ENCODE results near the gene DSCAM.
"Not testable (repeated sequence)": the region's sequence is repeated elsewhere in the genome, so short reads cannot be mapped to it uniquely, and the experiment has no call there.

Gene DSCAM

DNA sequence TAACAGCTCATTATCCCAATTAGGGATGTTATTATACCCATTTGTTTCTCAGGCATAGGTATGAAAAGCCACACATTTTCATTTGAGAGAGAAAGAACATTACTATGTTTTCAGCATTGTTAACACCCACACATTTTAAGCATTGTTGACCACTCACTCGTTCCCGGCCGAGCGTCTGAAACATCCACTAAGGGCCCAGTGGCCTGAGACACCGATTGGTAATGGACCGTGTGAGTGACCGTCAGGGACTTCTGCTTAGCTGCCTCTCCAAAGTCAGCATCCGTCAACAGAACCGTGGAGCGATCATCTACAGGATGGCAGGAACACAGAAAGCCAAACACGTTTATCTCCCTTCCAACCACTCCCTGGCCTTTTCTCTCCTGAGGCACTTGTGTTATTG, 795.2 kb downstream of the DSCAM start:
- DNase-seq (ENCODE audit: low read depth in 2 of 2) = no peak

DNA sequence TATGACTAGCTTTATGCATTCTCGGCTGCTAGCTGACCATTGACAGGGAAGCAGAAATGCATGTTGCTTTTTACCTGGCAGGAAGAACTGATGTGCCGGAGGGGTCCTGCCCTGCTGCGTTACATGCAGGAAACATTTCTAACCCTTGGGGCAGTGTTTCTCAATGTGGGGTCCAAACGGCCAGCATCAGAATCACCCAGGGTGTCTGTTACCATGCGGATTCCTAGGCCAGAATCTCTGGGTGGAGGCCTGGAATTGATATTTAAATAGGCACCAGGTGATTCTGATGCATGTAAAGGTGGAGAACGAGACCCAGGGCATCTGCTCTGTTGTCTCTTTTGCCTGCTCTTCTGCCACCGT, 797.0 kb downstream of the DSCAM start:
- DNase-seq (ENCODE audit: low read depth in 2 of 2) = no peak

DNA sequence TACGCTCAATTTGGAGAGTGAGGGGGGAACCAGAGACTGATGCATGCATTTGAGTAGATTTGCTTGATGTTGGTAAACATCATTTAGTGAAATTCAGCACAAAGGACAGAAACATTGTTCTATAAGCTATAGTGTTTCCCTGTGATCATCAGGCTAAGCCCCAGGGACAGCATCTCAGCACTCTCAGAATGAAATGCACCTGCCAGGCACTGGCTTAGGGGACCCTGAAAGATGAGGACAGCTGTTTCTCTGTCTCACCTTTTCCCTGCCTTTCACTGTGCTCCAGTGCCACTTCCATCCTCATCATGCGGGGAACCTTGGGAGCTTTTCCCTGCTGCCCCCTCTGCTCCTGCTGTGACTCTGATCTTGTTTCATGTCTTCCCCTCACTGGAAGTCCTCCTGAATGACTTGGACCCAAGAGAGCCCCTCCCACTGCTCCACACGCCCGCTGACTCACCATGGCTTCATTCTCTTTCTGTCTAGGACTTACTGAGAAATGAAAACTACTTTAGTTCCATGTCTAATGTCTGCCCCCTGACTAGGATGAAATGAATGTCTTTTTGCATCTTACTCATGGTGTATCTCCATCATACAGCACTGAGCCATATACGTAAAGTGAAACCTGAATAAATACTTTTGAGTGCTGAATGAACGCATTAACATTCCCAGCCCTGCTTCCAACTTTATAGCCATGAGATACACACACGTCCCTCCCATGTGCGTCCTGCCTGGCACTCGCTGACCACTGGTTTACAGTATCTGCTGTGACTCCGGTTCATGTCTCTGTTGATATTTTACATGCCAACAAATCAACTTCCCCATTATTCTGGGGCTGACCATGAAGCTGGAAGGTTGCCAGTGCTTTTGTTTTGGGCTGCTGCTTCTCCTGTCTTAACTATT, 797.7 kb downstream of the DSCAM start:
- DNase-seq (ENCODE audit: low read depth in 2 of 2) = no peak

DNA sequence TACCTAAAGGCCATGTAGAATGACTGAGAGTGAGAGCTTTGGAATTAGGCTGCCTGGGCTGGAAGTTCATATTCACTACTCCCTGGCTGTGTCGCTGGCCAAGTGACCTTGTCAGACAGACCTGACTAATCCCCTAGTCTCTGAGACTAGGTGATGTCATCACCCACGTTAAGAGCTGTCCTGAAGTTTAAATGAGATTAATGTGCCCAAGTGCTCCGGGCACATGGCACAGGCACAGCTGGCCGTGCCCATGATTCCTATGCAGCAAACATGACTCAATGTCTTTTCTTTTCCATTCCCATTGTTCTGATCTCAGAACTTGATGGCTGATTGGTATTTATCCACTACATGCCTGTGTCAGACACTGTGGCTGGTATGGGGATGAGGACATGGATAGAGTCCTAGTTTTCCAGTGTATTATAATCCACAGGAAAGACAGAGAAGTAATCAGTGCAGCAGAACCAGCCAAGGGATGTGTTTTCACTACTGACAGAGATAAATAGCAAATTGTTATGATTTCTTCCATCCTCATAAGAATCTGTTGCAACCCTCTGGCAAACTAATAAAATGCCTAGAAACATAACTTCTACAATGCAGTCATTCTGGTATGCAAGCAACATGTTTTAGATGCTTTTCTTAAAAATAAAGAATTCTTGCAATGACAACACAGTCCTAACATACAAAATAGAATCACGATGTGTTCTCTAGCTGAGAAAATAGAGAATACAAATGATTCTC, 798.8 kb downstream of the DSCAM start:
- no peak for DNase-seq (ENCODE audit: low read depth in 2 of 2)

DNA sequence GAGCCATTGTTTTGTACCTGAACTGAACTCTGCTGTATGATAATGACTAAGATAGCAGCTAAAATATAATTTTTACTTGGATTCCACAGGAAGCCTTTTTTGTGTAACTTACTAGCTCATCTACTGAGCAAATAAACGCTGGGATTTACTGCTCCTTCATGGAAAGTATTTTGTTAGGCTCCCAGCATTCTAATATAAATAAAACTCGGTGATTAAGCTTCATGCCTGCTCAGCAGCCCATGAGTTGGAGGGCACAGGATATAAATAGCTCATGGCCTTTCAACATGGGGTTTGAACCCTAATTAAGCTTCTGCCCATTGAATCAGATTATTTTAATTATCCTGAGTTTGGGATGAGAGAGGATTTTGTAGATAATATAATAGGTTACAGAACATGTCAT, 799.7 kb downstream of the DSCAM start:
- DNase-seq (ENCODE audit: low read depth in 2 of 2) = no peak

DNA sequence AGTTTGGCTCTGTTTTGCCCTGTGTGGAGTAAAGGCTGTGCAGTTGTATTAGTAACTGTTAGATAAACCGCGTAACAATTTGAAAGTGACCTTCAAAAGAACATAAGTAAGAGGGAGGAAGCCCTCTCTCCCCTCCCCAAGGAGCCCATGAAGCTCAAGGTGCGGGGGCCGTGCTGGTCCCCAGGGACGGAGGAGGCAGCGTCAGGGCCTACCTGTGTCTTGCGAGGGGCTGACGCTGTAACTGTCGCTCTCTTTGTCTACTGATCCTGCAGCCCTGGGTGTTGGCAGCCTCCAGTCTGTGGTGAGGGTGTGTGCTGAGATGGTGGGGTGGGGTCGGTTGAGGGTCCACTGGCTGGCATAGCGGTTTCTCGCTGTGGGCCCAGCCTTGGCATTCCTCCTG, 803.1 kb downstream of the DSCAM start:
- DNase-seq (ENCODE audit: low read depth in 2 of 2) = no peak

DNA sequence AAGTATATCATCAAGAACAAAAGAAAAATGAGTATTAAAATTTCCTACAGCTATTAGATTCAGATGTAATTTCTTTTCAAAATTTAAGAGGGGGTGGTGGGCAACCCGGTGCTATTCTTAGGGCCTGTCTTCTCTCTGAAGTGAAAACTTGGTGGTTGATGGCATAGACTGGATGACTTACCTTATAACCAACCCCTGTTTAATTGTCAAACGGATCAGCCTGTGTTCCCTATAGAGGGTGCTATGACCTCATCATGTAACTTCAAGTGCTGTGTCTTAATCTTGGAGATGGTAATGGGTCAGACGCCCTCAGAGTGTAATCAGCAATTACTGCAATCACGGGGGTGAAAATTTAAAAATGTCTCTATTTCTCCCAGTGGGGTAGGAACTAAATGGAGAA, 803.5 kb downstream of the DSCAM start:
- no peak for DNase-seq (ENCODE audit: low read depth in 2 of 2)

DNA sequence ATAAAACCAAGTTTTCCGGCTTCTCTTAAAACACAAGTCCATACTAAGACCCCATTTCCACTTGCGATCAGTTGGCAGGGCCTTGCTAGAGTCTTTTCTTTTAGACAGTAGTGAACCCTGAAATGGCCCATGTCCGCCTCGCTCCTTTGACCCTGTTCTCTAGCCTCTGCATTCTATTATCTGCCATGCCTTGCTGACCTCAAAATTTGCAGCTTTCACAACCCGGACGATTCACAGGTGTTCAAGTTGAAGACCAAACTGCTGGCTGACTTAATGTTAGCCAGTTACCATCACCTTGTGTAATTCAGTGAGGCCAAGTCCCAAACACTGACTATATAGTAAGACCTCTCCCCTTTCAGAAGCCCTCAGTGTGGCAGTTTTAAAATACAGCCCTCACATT, 805.5 kb downstream of the DSCAM start:
- no peak for DNase-seq (ENCODE audit: low read depth in 2 of 2)

DNA sequence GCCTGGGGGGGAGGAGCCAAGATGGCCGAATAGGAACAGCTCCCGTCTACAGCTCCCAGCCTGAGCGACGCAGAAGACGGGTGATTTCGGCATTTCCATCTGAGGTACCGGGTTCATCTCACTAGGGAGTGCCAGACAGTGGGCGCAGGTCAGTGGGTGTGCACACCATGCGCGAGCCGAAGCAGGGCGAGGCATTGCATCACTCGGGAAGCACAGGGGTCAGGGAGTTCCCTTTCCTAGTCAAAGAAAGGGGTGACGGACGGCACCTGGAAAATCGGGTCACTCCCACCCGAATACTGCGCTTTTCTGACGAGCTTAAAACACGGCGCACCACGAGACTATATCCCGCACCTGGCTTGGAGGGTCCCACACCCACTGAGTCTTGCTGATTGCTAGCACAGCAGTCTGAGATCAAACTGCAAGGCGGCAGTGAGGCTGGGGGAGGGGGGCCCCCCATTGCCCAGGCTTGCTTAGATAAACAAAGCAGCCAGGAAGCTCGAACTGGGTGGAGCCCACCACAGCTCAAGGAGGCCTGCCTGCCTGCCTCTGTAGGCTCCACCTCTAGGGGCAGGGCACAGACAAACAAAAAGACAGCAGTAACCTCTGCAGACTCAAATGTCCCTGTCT, 813.7 kb downstream of the DSCAM start:
- not testable (repeated sequence) for DNase-seq (ENCODE audit: low read depth in 2 of 2)

DNA sequence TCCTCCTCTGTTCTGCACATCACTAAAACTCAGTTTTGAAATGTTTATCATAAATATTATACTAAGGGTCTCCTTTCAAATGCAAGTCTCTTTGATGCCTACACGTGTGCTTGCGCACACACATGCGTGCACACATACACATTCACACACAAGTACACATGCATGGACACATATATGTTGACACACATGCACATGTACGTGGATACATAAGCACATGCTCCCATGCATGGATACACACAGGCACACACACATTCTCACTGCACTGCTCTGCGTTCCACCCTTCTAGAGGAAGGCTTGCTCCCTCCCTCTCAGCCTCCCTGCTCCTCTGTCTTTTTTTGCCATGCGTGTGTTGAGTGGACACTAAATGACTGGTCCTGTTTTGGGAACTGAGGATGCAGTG, 817.1 kb downstream of the DSCAM start:
- DNase-seq (ENCODE audit: low read depth in 2 of 2) = no peak

DNA sequence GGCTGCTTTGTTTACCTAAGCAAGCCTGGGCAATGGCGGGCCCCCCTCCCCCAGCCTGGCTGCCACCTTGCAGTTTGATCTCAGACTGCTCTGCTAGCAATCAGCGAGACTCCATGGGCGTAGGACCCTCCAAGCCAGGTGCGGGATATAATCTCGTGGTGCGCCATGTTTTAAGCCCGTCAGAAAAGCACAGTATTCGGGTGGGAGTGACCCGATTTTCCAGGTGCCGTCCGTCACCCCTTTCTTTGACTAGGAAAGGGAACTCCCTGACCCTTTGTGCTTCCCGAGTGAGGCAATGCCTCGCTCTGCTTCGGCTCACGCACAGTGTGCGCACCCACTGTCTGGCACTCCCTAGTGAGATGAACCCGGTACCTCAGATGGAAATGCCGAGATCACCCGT, 818.6 kb downstream of the DSCAM start:
- not testable (repeated sequence) for DNase-seq (ENCODE audit: low read depth in 2 of 2)

DNA sequence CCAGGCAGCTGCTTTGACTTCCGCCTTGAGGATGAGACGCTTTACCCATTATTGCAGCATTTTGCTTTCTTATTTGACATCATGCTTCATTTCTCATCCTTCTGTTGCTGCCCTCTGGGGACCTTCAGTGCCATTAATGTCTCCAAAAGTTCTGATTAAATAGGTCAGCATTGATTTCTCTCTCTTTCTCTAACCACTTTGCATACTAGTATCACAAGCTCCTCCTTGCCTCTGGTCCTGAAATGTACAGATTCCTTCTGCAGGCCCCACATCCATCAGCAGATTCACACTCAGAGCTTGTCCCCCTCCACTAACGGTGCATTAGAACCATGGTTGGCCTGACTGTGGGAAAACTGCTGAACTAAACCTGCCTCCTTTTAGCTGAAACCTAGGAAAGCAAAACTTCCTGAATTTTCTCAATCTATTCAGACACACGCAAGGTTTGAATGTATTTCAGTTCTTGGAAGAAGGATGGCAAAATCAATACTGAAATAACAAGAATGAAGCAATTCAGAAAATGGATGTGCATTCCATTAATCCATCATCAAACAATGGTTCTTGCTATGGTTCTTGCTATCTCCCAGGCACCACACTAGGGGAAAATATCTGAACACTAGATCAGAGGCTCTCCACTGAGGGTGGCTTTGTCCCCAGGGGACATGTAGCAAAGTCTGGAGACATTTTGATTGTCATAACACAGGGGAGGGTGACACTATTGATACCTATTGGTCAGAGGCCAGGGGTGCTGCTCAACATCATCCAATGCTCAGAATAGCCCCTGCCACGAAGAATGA, 825.2 kb downstream of the DSCAM start:
- DNase-seq (ENCODE audit: low read depth in 2 of 2) = no peak

DNA sequence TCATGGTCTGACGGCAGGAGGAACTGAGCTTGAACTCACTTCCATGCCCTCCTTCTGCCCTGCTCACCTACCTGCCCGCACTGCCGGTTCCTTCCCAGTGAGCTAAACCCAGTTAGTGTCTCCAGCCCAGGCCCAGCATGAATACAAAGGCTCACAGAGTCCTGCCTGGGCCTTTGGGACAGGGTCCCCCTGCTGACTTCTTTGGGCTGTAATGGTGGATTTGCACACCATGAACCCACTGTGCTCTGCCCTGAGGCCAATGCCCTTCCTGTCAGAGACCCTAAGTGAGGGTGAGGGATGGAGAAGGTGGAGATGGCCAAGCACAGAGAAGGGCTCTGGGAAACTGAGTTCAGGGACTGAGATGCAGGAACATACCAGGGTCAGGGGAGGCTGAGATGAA, 826.3 kb downstream of the DSCAM start:
- DNase-seq (ENCODE audit: low read depth in 2 of 2) = no peak

DNA sequence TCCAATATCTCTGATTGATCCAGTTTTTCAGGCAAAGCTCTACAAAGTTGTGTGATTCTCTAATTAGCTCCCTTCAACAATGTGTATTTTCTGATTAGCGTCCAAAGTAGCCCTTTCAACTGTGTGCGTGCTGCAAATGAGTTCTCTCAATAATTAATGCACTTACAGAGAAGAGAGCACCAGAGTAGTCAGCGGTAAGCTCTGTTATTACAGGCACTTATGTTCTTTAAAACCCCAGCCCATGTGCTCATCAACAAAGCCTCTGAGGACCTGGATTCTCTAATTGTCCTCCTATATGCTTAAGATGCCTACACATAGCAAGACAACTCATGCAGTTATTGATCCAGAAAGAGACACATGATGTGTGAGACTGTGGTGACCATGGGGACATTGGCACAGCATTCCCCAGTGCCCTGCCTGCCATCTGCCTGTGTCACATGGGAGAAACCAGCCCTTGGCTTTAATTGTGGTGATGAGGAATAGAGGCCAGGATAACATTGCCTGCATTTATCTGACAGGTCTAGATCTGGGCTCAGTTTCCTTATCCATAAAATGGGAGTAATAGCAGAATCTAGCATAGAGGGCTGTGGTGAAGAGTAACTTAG, 828.0 kb downstream of the DSCAM start:
- DNase-seq (ENCODE audit: low read depth in 2 of 2) = no peak

DNA sequence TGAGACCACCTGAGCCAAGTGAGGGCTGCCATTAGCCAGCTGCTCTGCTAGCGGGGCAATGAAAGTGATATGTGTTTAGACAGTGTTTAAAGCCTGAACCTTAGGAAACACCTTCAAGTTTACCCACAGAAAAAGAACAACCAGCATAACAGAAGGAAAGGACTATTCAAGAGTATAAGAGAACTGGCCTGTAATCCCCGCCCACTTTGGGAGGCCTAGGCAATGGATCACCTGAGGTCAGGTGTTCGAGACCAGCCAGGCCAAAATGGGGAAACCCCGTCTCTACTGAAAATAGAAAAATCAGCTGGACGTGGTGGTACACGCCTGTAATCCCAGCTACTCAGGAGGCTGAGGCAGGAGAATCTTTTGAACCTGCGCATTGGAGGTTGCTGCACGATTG, 830.3 kb downstream of the DSCAM start:
- no peak for DNase-seq (ENCODE audit: low read depth in 2 of 2)

DNA sequence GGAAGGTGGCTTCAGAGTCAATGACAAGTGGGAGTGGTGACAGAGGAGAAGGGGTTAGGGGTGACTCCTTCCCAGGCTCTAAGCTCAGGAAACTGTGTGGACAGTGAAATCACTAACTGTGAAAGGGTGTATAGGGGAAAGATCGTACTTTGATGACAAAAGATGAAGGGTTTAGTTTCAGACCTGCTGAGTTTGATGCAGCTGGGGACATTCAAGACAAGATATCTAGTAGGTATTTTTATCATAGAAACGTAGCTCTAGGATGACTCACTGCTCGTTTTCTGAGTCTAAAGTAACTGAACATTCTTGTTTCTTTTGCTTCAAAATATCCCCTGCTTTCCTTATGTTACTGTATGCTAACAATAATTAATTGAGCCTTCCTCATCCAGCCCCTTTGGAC, 830.7 kb downstream of the DSCAM start:
- no peak for DNase-seq (ENCODE audit: low read depth in 2 of 2)

DNA sequence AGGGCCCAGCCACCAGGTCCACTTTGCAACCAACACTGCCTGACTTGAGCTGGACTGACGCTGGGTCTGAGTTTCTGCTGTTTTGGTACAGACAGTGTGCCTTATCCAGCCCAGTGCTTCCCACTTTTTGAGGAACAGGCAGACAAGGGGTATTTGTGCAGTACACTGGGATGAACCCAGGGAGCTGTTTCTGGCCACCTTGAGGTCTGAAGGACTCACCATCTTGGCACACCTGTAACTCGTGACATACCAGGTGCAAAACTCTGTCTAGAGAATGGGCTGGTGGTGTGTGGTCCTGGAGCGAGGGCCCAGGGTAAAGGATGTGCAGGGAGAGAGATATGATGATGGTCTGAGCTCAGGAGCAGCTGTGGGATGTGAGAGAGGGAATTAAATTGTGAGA, 831.1 kb downstream of the DSCAM start:
- DNase-seq (ENCODE audit: low read depth in 2 of 2) = no peak

DNA sequence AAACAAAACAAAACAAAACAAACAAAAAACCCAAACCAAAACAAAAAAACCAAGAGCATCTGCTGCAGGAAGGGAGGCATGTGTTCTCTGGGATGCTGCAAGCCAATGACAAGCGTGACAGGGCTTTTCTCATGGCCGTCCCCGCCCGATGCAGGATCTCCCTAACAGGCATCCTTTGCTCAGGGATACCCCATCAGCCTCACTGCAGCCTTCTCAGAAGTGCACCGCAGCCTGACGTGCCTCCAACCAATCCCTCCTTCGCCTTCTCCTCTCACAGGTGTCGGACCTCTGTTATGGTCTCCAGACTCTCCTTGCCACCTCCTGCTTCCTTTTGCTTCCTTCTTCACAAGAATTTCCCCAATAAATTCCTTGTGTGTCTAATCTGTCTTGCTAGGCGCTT, 832.6 kb downstream of the DSCAM start:
- no peak for DNase-seq (ENCODE audit: low read depth in 2 of 2)

DNA sequence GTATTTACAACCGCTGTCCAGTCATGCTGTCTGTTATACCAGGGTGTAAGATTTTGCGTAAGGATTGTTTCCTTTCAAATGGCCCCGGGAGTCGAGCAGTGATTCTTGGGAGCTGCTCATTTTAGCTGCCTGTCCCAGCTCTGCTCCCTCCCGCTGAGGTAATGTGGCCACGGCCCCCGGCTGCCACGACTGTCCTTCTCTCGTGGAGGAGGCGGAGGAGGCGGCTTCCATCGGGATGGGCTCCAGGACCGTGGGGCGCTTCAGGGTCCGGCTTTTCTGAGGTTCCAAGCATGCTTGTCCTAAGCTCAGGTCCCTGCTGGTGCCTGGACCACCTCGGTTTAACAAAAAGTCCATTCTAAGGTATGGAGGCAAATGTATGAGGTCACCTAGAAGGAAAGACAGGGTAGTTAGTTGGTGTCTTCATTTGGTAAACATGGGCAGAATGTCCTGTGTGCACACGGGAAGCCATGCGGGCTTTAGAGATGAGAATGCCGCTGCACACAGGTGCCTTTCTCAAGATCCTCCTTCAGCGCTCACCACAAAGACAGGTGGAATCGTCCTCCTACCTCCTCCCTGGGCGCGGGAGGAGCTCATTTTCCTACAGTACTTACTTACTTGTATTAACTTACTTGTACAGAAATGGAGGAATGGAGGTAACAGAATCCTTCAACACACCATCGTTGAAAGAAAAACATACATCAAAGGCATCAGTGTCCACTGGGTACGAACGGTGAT, 833.8 kb downstream of the DSCAM start:
- no peak for DNase-seq (ENCODE audit: low read depth in 2 of 2)

DNA sequence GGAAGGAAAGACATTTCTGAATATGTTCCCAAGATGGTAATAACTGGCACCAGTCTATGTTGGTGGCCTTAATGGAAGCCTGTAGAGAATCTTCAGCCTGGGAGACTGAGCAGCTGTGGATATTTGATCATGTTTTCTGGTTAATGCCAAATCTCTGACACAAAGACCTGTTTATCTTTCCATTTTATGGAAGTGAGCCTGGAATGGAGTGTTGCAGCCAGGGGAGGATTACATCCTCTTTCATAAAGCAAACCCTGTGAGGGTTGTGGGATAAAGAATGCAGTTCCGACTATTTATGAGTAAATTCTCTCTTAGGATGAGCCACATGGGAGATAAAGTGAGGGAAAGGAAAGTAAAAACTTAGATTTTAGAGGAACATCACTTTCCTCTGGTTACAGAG, 835.6 kb downstream of the DSCAM start:
- no peak for DNase-seq (ENCODE audit: low read depth in 2 of 2)

DNA sequence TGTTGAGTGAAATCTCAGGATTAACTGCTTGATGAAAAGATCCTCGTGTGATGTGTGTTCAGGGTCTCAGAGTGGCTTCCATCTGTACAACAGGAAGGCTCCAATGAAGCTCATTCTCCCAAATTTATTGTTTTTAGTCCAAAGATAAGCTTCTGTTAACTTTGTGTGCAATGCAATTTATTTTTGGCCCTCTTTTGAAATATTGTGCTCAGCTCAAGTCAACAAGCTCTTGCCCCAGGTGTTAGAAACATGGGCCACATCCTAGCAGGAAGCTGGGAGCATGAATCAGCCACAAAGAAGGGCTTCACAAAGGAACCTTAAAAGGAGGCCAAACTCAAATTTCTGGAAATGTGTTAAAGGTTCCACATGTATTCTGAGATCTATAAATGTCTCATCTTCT, 844.0 kb downstream of the DSCAM start:
- no peak for DNase-seq (ENCODE audit: low read depth in 2 of 2)
